ENCODE results near the gene CUX1.
"Not testable (repeated sequence)": the region's sequence is repeated elsewhere in the genome, so short reads cannot be mapped to it uniquely, and the experiment has no call there.

Gene CUX1

GRCh38 chr7:101832205-101832631 lies 14.8 kb downstream of the CUX1 start:
- Histone ChIP-seq H3K9ac (ENCODE audit: low read length) (no peak overlapping the region), H3K27me3 (ENCODE audit: control insufficient read depth, insufficient read depth, low read length) (no peaks in the 10 kb centered on the region), H3K9me3 (ENCODE audit: control insufficient read depth, low read length) (no peaks in the 10 kb centered on the region), H3K4me1 (ENCODE audit: control insufficient read depth, insufficient read depth, low read length) (peaks cover 5% of the 10 kb centered on the region), H3K4me3 (ENCODE audit: low read length) (no peak overlapping the region), H3K36me3 (ENCODE audit: control insufficient read depth, insufficient read depth, low read length) (no peaks in the 10 kb centered on the region)

- Histone ChIP-seq H3K36me3 (ENCODE audit: control insufficient read depth, insufficient read depth, low read length) (no peaks in the 10 kb centered on the region), H3K4me1 (ENCODE audit: control insufficient read depth, insufficient read depth, low read length) (peaks cover 5% of the 10 kb centered on the region), H3K27me3 (ENCODE audit: control insufficient read depth, insufficient read depth, low read length) (no peaks in the 10 kb centered on the region), H3K4me3 (ENCODE audit: low read length) (no peak overlapping the region), H3K9me3 (ENCODE audit: control insufficient read depth, low read length) (no peaks in the 10 kb centered on the region), H3K9ac (ENCODE audit: low read length) (no peak overlapping the region)
Observed at GRCh38 chr7:101832685-101833375, 15.4 kb downstream of the CUX1 start.

GRCh38 chr7:101833799-101834198 lies 16.4 kb downstream of the CUX1 start:
- Histone ChIP-seq H3K36me3 (ENCODE audit: control insufficient read depth, insufficient read depth, low read length) (no peaks in the 10 kb centered on the region), H3K9me3 (ENCODE audit: control insufficient read depth, low read length) (no peaks in the 10 kb centered on the region), H3K9ac (ENCODE audit: low read length) (no peak overlapping the region), H3K27me3 (ENCODE audit: control insufficient read depth, insufficient read depth, low read length) (no peaks in the 10 kb centered on the region), H3K4me3 (ENCODE audit: low read length) (no peak overlapping the region), H3K4me1 (ENCODE audit: control insufficient read depth, insufficient read depth, low read length) (peaks cover 5% of the 10 kb centered on the region)

GRCh38 chr7:101835136-101835535 lies 17.7 kb downstream of the CUX1 start:
- H3K4me1 ChIP-seq (ENCODE audit: control insufficient read depth, insufficient read depth, low read length): peaks cover 5% of the 10 kb centered on the region
- H3K9ac ChIP-seq (ENCODE audit: low read length): no peak overlapping the region
- H3K27me3 ChIP-seq (ENCODE audit: control insufficient read depth, insufficient read depth, low read length): no peaks in the 10 kb centered on the region
- no peak overlapping the region for H3K4me3 ChIP-seq (ENCODE audit: low read length)
- no peaks in the 10 kb centered on the region for H3K9me3 ChIP-seq (ENCODE audit: control insufficient read depth, low read length)
- H3K36me3 ChIP-seq (ENCODE audit: control insufficient read depth, insufficient read depth, low read length): no peaks in the 10 kb centered on the region

DNA sequence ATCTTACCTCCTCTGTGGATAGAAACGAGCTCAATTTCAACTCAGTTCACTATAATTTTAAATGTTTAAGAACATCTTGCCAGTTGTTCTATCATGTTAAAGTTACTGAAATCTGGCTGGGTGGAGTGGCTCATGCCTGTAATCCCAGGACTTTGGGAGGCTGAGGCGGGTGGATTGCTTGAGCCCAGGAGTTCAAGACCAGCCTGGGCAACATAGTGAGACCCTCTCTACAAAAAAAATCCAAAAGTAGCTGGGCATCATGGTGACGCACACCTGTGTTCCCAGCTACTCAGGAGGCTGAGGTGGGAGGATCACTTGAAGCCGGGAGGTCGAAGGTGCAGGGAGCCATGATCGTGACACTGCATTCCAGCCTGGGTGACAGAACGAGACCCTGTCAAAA lies 20.0 kb downstream of the CUX1 start:
- not testable (repeated sequence) for H3K27me3 ChIP-seq (ENCODE audit: control insufficient read depth, insufficient read depth, low read length); H3K9me3 ChIP-seq (ENCODE audit: control insufficient read depth, low read length); H3K4me1 ChIP-seq (ENCODE audit: control insufficient read depth, insufficient read depth, low read length); H3K36me3 ChIP-seq (ENCODE audit: control insufficient read depth, insufficient read depth, low read length); H3K9ac ChIP-seq (ENCODE audit: low read length); H3K4me3 ChIP-seq (ENCODE audit: low read length)

GRCh38 chr7:101838837-101839483 lies 21.5 kb downstream of the CUX1 start:
- Histone ChIP-seq H3K9me3 (ENCODE audit: control insufficient read depth, low read length) (no peaks in the 10 kb centered on the region), H3K4me3 (ENCODE audit: low read length) (no peak overlapping the region), H3K27me3 (ENCODE audit: control insufficient read depth, insufficient read depth, low read length) (no peaks in the 10 kb centered on the region), H3K9ac (ENCODE audit: low read length) (no peak overlapping the region), H3K36me3 (ENCODE audit: control insufficient read depth, insufficient read depth, low read length) (no peaks in the 10 kb centered on the region), H3K4me1 (ENCODE audit: control insufficient read depth, insufficient read depth, low read length) (no peaks in the 10 kb centered on the region)

GRCh38 chr7:101841328-101841727 lies 23.9 kb downstream of the CUX1 start:
- H3K9me3 ChIP-seq (ENCODE audit: control insufficient read depth, low read length): no peaks in the 10 kb centered on the region
- no peaks in the 10 kb centered on the region for H3K27me3 ChIP-seq (ENCODE audit: control insufficient read depth, insufficient read depth, low read length)
- no peak overlapping the region for H3K9ac ChIP-seq (ENCODE audit: low read length)
- no peak overlapping the region for H3K4me3 ChIP-seq (ENCODE audit: low read length)
- no peaks in the 10 kb centered on the region for H3K36me3 ChIP-seq (ENCODE audit: control insufficient read depth, insufficient read depth, low read length)
- H3K4me1 ChIP-seq (ENCODE audit: control insufficient read depth, insufficient read depth, low read length): no peaks in the 10 kb centered on the region

DNA sequence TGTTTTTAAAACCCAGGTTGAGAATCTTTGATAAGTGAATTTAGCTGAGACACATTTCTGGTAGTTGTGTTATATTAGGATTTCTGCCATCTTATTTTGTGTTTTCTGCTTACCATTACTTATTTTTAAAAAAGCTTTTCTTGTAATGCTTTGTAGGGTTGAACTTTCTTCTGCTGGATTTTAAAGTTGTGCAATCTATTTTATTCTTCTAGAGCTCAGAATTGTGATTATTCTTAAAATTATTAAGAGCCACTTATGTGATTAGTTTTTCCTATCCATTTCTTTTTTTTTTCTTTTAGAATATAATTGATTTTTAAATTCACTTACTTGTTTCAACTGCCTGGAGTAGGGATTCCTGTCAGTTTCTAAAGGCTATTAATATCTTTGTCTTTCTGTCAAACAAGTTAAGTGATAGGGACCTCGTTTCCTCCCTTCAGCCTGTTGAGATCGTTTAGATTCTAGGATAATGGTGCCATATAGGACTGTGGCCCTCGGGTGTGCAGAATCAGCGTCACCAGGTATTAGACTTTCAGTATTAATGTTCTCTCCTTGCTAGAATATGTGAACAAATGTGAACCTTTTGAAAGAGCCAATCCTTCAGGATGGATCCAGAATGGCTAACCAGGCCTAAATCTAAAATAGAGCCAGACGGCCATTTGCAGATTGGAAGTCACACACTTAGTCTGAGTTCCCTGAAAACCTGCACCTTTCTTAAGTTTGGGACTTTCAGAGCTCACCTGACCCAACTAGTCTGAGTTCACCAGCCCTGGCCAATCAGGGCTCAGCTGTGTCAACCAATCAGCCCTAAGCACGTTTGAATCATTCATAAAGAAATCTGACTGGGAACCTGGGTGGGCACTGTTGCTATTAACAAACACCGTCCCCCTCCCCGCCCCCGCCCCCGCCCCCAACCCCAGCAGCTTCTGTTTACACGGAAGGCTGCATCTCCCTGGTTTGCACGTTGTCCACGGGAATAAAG lies 26.2 kb downstream of the CUX1 start:
- Histone ChIP-seq H3K9ac (ENCODE audit: low read length) (no peak overlapping the region), H3K4me3 (ENCODE audit: low read length) (no peak overlapping the region), H3K27me3 (ENCODE audit: control insufficient read depth, insufficient read depth, low read length) (no peaks in the 10 kb centered on the region), H3K36me3 (ENCODE audit: control insufficient read depth, insufficient read depth, low read length) (no peaks in the 10 kb centered on the region), H3K9me3 (ENCODE audit: control insufficient read depth, low read length) (peaks cover 4% of the 10 kb centered on the region), H3K4me1 (ENCODE audit: control insufficient read depth, insufficient read depth, low read length) (no peaks in the 10 kb centered on the region)

GRCh38 chr7:101845974-101846373 lies 28.5 kb downstream of the CUX1 start:
- H3K4me3 ChIP-seq (ENCODE audit: low read length): no peak overlapping the region
- H3K9ac ChIP-seq (ENCODE audit: low read length): no peak overlapping the region
- H3K9me3 ChIP-seq (ENCODE audit: control insufficient read depth, low read length): peaks cover 4% of the 10 kb centered on the region

GRCh38 chr7:101846800-101847538 lies 29.5 kb downstream of the CUX1 start:
- Histone ChIP-seq H3K4me3 (ENCODE audit: low read length) (no peak overlapping the region), H3K27me3 (ENCODE audit: control insufficient read depth, insufficient read depth, low read length) (no peaks in the 10 kb centered on the region), H3K9me3 (ENCODE audit: control insufficient read depth, low read length) (peaks cover 4% of the 10 kb centered on the region), H3K36me3 (ENCODE audit: control insufficient read depth, insufficient read depth, low read length) (no peaks in the 10 kb centered on the region), H3K4me1 (ENCODE audit: control insufficient read depth, insufficient read depth, low read length) (no peaks in the 10 kb centered on the region), H3K9ac (ENCODE audit: low read length) (no peak overlapping the region)

More at GRCh38 chr7:101845974-101846373, 28.5 kb downstream of the CUX1 start:
- Histone ChIP-seq H3K36me3 (ENCODE audit: control insufficient read depth, insufficient read depth, low read length) (no peaks in the 10 kb centered on the region), H3K4me1 (ENCODE audit: control insufficient read depth, insufficient read depth, low read length) (no peaks in the 10 kb centered on the region), H3K27me3 (ENCODE audit: control insufficient read depth, insufficient read depth, low read length) (no peaks in the 10 kb centered on the region)

DNA sequence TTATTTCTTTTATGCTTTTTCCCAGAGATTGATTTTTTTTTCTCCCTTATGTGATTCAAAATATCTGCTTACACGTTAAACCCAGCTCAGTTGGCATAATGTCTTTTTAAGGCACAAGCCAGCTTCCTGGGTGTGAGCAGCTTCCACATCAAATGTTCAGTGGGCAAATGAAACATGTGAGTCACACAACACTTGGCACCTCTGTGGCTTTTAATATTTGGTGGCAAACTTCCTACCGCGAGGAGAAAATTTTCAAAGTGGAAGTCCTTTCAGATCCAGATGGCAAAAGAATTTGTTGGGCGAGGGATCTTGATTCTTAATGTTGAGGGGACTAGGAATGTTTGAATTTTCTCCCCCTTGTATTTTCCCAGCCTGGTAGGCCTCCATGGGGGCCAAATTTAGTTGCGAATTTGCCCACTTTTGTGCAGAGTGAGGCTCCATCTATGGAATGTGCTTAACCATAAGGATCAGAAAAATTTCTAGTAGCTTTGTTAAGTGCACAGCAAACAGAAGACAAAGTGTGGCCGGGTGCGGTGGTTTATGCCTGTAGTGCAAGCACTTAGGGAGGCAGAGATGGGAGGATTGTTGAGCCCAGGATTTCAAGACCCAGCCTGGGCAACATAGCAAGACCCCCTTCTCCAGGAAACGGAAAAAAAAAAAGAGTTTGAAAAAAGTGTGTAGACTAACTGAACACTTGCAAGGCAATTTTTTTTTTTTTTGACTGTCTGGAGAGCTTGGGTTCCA lies 31.0 kb downstream of the CUX1 start:
- Histone ChIP-seq H3K9me3 (ENCODE audit: control insufficient read depth, low read length) (peaks cover 4% of the 10 kb centered on the region), H3K27me3 (ENCODE audit: control insufficient read depth, insufficient read depth, low read length) (no peaks in the 10 kb centered on the region), H3K4me1 (ENCODE audit: control insufficient read depth, insufficient read depth, low read length) (no peaks in the 10 kb centered on the region), H3K9ac (ENCODE audit: low read length) (no peak overlapping the region), H3K36me3 (ENCODE audit: control insufficient read depth, insufficient read depth, low read length) (no peaks in the 10 kb centered on the region), H3K4me3 (ENCODE audit: low read length) (no peak overlapping the region)
